ENCODE results near the gene RXRA.

DNA sequence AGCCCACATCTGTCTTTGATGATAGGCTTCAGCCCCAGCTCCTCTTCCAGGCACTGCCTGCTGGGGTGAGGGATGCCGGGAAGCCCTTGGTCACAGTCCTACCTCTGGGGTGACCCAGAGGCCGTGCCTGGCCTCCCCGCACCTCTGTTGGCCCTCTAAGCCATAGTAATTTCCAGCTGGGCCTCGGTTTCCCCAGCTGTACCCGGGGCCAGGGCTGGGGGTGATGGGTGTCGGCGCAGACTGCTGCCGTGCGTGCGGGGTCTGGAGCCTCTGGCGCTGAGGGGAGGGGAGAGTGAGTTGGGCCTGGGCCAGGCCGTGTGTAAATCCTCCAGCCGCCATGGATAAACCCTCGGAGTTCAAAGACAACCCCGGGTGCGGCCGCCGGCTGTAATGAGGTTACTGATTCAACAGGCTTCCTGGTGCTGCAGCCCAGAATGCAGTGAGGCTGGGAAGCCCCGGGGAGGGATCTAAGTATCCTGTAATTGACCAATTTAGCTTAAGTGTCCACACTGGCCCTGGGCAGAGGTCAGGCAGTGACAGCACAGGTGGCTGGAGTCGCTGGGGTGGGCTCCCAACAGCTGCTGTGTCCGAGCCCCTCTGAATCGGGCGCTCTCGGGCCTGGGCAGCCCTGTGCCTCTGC lies 7.1 kb downstream of the RXRA start:
- TF ChIP-seq, protein P1, sequence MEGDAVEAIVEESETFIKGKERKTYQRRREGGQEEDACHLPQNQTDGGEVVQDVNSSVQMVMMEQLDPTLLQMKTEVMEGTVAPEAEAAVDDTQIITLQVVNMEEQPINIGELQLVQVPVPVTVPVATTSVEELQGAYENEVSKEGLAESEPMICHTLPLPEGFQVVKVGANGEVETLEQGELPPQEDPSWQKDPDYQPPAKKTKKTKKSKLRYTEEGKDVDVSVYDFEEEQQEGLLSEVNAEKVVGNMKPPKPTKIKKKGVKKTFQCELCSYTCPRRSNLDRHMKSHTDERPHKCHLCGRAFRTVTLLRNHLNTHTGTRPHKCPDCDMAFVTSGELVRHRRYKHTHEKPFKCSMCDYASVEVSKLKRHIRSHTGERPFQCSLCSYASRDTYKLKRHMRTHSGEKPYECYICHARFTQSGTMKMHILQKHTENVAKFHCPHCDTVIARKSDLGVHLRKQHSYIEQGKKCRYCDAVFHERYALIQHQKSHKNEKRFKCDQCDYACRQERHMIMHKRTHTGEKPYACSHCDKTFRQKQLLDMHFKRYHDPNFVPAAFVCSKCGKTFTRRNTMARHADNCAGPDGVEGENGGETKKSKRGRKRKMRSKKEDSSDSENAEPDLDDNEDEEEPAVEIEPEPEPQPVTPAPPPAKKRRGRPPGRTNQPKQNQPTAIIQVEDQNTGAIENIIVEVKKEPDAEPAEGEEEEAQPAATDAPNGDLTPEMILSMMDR (IDR thresholded peaks at IDR 0.05) = no peak
- no peak for TF ChIP-seq POLR2A (IDR thresholded peaks at IDR 0.05)
